IPS DF 4.7 (cell line): ENCODE measurements around the gene ARHGAP18.

Source experiments
- DNase-seq: peaks from one replicate; pipeline ENCODE4 v3.0.0-alpha.2; 2013; ENCODE audit warnings: low spot score; ENCODE audit errors: extremely low read depth

Gene ARHGAP18

DNA sequence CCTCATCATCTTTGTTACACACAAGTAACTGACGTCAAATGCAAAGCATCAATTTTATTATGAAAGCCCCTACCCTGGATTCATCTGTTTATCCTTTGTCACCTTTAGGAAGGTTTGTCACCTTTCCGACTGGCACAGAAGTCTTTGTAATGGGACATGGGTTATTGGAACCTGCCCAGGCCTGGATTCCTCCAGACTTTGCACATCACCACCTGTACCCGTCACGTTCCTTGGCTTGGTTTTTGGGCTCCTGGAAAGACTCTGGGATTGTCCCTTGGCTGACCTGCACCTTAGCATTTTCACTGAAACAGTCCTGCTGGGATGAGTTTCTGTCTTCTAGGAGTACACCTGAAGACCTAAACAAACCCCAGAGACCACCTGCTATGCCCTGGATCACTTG, 15.4 kb upstream of the ARHGAP18 start:
- DNase-seq, result no peak

DNA sequence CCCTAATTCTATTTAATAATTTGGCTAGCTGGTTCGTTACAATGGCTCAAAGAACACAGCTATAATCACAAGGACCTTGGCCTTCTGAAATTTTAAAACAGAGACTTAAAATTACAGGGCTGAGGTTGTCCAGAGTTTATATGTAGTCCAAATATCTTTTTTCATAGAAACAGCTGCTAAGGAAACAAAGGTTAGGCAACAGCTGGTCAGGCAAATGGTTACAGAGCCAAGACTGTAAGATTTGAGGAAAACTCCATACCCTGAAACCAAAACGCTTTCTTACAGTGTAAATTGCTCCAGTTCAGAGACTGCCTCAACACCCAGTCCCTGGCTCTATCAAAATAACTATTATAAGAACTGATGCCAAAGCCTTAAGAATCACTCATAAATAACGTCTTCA, 9.7 kb upstream of the ARHGAP18 start:
- no peak for DNase-seq

DNA sequence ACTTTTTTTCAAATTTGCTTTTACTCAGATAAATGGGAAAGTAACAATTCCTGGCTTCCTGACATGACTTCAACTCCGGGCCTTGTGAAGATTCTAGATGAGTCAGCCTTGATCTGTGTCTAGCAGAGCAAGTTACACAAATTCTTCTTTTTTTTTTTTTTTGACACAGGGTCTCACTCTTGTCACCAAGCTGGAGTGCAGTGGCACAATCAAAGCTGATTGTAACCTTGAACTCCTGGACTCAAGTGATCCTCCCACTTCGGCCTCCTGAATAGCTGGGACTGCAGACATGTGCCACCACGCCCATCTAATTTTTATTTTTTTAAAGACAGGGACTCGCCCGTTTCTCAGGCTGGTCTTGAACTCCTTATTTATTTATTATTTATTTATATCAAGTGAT, 7.3 kb upstream of the ARHGAP18 start:
- no peak for DNase-seq

DNA sequence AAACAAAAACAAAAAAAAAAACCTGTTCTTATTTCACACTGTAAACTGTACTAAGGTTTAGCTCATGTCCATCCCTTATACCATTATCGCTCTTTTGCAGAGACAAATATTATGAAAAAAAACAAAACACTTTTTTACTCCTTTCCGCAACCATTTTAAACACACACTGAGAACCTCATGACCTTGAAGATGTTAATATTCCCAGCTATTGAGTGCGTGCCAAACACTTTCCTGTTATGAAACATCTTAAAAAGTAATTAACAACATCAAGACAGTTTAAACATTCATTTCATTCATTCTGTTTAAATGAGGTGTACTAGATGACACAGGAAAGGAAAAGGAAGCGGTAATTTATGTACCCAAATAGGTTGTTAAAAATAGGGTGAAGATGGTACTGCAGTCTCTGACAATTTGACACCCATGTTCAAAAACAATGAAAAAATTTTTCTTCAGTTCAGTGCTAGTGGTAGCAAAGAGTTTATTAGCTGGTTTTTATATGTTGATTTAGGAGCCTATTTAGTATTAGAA, 3.9 kb upstream of the ARHGAP18 start:
- no peak for DNase-seq

DNA sequence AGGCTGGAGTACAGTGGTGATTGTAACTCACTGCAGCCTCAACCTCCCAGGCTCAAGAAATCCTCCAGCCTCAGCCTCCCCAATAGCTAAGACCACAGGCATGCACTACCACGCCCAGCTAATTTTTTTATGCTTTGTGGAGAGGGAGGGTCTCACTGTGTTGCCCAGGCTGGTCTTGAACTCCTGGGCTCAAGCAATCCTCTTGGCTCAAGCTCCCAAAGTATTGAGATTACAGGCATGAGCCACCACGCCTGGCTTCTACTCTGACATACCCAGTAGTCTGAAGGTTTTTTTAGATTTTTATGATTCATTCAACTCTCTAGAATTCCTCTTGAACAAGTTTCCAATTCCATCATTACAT, 1.3 kb upstream of the ARHGAP18 start:
- no peak for DNase-seq

DNA sequence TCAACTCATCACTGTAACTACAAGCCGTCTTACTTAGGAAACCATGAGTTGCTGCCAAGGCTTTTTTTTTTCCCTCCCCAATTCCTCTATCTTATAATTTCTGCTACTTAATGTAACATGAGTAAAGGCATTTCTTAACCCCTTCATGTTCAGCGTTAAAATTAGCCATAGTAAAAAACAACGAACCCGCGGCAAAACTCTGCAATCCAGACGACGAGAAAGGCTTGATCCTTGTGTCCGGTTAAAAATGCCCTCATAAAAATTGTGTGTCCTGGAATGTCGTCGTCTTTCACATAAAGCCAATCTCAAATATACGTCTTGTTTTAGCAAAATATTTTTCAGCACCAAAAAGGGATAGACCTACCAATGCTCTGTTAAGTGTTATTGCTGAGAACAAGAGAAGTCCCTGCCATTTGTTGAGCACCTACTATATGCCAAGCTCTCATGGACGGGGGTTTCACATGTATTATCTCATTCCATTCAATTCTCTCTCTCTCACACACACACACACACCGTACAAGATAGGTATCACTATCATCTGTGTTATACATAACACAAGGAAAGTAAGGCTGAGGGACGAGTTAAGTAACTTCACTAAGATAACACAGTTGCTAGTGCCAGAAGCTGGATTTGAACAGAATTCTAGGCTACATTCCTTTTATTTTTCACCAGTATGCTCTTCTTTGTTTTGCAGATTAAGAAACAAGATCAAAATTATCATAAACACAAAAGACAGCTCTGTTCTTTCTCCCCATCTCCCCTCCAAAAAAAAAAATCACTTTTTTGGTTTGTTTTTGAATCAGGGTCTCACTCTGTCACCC, 683 bp upstream of the ARHGAP18 start:
- no peak for DNase-seq

DNA sequence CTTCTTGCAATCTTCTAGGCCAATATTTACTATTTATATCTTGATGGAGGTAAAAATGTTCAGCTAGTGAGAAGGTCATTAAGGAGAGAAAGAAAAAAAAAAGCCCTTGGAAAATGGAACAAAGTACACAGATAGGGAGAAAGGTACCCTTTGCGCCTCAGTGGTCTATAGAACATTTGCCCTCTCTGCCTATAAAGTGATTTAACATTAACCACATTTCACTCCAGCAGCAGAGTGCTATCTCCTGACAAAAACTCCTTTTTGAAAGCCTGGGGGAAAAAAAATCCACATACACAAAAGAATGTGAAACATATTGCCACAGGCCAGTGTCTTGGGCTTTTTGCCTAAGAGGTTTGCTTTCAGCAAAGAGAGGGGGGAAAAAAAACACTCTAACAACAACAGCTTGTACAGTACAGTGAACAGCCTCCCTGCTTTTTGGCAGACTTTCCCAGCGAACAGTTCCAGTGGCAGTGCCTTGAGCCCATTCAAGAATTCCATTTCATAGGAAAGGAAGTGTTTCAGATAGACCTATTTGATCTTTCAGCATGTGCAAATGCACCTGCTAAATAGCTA, 695 bp downstream of the ARHGAP18 start:
- no peak for DNase-seq

DNA sequence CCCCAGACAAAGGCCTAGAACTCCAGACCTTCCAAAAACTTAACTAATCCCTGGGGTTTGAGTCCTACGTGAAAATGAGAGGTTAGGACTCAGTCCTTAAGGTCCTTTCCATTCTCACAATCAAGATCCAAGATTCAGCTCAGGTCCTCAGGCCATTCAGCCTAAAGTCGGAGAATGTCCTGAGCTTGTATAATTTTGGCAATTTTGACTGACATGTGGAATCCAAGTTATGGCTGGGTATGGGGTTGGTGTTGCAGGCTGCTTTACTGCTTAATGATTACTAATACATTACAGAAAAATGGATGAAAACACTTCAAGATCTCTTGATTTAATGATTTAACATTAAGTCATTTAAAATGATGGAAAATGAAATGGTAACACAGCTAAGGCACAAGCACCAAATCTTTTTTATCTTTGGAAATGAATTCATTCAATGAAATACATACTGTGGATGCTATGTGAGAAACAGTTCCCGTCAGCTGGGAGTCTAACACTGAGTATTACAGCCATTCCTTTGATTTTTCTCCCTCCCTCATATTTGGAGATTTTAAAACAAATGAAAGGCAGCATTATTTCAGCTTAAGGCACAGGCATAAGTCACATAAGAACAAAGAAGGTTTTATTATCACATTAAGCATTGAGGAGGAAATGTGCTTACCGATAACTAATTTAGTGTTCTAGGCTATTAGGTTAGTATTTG, 1.3 kb downstream of the ARHGAP18 start:
- DNase-seq, result no peak

DNA sequence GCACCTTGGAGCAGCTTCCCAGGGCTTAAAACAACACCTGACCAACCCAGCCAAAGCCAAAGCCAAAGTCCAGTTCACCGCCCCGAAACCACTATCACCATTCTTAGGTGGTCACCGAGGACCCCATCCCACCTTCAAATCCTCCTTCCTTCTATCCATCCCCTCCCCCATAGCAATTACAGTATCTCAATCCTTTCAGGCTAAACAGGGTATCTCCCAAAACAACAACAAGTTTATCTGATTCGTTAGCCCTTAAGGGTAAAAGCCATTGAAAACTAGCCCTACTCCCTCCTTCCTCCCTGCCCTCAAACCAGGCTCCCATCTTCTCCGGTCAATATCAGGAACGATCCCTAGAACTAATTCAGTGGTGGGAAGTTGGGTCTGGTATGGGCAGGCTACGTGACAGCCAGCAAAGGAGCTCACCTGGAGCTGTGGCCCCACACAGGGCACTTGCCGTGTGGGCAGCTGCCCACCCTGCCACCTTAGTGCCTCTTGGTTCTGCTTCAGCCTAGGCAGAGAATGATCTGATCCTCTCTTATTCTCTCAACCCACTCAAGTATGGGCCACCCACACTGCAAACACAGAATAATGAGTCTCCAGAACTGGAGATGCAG, 2.0 kb downstream of the ARHGAP18 start:
- no peak for DNase-seq

DNA sequence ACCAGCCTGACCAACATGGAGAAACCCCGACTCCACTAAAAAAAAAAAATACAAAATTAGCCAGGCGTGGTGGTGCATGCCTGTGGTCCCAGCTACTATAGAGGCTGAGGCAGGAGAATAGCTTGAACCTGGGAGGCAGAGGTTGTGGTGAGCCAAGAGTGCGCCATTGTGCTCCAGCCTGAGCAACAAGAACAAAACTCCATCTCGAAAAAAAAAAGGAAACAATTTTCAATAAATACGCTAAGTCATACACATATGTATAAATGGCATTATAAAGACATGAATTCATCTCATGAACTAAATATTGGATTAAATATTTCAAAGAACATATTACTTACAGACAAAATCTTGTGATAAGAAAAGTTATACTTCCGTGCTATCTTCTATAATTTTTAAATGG, 2.9 kb downstream of the ARHGAP18 start:
- DNase-seq, result no peak

DNA sequence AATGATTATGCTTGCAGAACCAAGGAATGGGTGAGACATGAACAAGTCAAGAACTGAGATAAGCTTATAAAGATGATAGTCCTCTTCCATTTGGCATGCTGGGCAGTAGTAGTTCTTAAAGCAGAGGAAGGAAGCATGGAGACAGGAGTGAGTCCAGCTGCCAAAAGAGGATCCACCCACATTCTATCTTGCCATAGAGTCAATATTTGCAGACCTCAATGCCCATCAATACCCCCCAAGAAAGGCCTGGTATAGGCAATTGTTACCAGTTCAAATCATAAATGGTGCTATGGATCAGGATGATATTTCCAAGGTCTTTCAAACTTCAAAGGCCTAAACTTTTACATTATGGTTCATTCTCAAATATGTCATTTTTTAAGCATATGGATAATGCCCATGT, 4.8 kb downstream of the ARHGAP18 start:
- DNase-seq, result no peak

DNA sequence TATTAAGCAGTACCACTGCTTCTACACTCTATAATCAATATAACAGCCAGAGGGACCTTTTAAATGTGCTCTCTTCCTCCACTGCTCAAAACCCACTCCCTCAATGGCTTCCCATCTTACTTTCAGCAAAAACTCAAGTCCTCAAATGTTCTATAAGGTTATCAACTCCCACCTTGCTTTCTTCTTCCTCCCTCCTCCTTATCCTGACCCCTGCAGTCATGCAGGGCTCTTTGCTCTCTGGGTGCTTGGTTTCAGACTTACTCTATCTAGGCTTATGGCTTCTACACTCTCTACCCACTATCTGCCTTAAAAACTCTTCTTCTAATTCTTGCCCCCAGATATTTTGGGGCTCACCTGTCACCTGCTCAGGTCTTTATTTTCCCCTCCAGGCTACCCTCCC, 5.3 kb downstream of the ARHGAP18 start:
- no peak for DNase-seq

DNA sequence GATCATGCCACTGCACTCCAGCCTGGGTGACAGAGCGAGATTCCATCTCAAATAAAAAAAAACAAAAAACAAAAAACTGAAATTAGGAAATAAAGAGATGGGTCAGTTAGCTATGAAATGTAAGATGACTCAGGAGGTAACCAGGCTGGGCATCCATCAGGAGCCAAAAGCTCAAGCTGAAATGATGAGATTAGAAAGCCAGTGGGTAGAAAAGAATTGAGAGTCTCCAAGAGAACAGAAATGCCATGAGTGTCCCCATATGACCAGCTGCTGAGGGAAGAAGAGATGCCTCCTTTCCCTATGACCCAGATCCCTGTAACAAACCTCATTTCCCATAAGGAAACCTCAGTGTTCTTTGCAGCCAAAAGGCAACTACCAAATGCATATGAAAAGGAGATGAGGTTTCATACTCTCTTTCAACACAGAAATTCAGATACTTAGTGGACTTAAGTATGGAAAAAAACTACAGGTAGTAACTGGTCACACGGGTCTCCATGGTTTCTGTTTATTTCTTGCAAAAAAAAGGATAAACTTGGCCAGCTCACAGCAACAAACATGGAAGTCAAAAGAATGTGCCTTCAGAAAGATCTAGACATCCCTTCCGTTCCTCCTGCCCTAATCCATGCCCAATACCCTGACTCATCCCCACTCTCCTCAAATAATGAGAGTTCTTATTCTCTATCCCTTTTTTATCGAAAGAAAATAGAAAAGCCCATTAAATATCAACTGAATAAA, 8.1 kb downstream of the ARHGAP18 start:
- no peak for DNase-seq

DNA sequence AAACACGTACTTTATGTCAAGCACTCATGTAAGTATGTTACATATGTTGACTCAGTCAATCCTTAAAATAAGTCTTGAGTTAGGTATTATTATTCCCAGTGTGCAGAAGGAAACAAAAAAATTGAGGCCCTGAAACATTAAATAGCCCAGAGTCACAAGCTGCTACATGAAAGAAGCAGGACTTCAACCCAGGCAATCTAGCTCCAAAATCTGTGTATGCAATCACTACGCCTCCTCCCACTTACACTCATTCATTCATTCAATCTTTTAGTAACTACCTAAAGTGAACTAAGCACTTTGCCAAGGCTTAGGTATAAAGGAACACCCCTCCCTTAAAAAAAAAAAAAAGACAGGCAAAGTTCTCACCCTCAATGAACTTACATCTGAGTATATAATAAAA, 9.3 kb downstream of the ARHGAP18 start:
- DNase-seq, result no peak

DNA sequence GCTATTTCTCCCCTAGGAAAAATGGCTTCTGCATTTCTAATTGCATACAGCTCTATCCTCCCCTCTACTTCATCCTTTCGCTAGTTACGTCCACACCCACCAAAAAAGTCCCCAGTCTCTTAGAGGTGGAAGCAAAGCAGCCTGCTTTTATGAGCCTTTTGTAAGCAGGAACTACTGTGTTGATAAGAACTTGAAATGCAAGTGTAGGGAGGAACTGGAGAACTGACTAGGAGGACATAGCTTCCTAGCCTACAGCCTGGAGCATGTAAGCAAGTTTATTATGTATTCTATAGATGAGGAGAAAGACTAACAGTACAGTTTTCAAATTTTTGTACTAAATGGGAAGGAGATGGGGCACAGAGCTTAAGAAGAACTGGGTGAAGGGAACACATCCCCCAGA, 10.3 kb downstream of the ARHGAP18 start:
- no peak for DNase-seq

DNA sequence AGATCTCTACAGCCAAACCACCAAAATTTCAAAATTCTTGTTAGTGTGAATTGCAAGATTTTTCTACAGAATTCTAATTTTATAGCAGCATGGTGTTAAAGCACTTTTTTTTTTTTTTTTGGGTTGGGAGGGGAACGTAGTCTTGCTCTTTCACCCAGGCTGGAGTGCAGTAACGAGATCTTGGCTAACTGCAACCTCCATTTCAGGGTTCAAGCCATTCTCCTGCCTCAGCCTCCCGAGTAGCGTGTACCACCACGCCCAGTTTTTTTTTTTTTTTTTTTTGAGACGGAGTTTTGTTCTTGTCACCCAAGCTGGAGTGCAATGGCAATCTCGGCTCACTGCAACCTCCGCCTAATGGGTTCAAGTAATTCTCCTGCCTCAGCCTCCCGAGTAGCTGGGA, 11.5 kb downstream of the ARHGAP18 start:
- DNase-seq, result no peak

DNA sequence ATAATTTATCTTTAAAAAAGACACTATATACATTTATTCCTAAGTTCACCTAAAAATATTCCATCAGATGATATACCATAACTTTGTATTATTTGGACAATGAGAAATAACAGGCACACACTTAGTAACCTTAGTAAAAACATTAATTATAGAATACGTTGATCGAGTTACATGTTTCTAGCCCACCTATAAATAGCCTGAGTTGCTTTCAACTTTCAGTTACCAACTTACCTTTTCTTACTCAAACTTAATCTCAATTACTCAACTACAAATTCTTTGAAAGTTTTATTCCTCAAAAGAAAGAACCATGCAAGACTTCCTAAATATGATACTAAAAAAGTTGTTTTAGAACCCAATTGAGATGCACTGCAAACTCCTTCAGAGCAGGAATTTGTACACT, 12.2 kb downstream of the ARHGAP18 start:
- DNase-seq, result no peak

DNA sequence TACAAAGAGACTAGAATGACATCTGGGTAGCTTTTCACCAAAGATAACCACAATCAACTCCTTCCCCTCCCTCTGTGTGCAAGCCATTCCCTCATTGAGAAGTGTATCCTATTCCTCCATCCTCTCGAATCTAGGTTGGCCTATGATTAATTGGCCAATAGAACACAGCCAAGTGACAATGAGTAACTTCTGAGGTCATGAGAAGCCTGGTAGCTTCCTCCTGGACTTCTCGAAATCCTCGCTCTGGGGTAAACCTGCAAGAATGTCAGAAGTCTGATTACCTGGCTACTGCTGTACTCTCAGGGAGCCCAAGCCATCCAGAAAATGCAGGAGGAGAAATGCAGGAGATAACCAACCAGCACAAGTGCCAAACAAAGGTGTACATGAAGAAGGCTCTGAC, 13.1 kb downstream of the ARHGAP18 start:
- DNase-seq, result no peak

DNA sequence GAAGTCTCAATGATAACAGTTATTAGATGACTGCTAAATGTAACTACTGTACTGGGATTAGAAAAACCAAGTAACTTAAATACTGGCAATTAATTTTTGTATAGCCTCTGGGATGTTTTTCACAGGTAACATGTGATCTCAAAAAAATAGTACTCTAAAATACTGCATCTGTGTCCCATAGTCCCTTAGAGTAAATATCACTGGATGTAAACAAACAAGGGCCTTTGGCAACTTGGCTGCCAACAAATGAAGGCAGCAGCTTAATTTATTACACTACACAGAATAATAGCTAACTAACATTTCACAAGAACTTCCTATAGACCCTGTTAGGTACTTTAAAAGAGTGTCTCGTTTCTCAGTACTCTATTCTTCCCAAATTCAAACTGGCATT, 14.0 kb downstream of the ARHGAP18 start:
- no peak for DNase-seq

DNA sequence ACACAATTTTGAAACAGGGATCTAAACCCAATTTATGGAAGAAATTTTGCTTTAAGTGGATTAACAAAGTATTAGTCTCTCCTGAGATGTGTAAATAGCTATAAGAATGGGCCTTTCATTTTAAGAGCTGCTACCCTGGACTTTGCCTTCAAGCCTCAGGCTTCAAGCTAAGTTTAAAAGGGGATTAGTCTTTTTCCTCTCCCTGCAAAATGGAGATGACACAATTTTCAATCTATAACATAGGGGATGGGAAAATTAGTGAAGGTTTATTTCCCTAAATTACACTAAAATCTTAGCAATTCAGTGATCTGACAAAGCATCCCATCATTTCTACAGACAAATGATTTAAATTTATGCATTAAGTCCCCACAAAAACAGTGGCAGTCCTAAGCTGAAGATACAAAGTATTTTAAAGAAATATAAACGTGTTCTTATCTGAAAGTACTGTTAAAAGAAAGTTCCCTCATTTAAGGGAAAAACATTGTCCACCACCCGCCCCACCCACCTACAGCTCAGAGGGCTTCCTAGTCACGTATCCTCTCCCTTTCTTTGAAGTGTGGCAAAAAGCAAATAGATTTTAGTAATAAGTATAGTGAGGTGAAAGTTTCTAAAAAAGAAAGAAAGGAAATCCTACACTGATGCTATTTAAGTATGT, 14.5 kb downstream of the ARHGAP18 start:
- DNase-seq, result no peak

DNA sequence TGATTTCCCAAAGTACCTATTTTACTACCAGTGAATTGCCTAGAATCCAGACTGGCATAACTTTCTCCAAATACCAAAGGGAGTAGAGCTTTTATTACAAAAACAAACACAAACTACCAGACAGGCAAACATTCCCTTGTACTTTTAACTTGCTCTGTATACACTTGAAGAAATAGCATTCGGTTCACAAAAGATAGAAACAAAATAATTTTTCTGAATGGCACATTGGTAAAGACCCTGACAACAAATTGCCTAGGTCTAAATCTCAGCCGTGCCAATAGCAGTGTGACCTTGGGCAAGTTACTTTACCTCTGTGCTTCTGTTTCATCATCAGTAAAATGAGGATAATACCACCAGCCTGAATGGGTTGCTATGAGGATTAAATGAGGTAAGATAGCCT, 15.9 kb downstream of the ARHGAP18 start:
- DNase-seq, result no peak
